ENCODE results near the gene PPIL4.

DNA sequence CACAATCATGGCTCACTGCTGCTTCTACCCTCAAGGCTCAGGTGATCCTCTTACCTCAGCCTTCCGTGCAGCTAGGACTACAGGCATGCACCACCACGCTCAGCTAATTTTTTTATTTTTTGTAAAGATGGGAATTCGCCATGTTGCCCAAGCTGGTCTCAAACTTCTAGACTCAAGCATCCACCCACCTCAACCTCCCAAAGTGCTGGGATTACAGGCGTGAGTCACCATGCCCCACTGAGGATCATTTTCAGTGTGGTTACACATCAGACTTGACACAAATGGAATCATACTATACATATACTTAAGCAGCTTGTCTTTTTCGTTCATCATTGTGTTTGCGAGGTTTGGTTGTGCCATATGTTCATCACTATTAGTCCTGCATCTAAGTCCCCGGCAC is 87.6 kb downstream of the PPIL4 start:
- TF ChIP-seq, protein P1, sequence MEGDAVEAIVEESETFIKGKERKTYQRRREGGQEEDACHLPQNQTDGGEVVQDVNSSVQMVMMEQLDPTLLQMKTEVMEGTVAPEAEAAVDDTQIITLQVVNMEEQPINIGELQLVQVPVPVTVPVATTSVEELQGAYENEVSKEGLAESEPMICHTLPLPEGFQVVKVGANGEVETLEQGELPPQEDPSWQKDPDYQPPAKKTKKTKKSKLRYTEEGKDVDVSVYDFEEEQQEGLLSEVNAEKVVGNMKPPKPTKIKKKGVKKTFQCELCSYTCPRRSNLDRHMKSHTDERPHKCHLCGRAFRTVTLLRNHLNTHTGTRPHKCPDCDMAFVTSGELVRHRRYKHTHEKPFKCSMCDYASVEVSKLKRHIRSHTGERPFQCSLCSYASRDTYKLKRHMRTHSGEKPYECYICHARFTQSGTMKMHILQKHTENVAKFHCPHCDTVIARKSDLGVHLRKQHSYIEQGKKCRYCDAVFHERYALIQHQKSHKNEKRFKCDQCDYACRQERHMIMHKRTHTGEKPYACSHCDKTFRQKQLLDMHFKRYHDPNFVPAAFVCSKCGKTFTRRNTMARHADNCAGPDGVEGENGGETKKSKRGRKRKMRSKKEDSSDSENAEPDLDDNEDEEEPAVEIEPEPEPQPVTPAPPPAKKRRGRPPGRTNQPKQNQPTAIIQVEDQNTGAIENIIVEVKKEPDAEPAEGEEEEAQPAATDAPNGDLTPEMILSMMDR (conservative IDR thresholded peaks at IDR 0.05; ENCODE audit: low read depth in 2 of 2), result no peak
- TF ChIP-seq REST (IDR thresholded peaks at IDR 0.05; ENCODE audit: unreplicated experiment) (no peak), CREB1 (CRISPR knock-in tag; IDR thresholded peaks at IDR 0.05; ENCODE audit: low read depth) (no peak), EZH2 (IDR thresholded peaks at IDR 0.05; ENCODE audit: low read depth, unreplicated experiment) (no peak), POLR2AphosphoS5 (IDR thresholded peaks at IDR 0.05; ENCODE audit: low read depth) (no peak), ZNF114 (CRISPR knock-in tag; IDR thresholded peaks at IDR 0.05) (no peak)
- TF ChIP-seq, protein P2, sequence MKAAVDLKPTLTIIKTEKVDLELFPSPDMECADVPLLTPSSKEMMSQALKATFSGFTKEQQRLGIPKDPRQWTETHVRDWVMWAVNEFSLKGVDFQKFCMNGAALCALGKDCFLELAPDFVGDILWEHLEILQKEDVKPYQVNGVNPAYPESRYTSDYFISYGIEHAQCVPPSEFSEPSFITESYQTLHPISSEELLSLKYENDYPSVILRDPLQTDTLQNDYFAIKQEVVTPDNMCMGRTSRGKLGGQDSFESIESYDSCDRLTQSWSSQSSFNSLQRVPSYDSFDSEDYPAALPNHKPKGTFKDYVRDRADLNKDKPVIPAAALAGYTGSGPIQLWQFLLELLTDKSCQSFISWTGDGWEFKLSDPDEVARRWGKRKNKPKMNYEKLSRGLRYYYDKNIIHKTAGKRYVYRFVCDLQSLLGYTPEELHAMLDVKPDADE (IDR thresholded peaks at IDR 0.05), result no peak

Data from GM23338 (cell line).